ENCODE results near the gene MAML3.

The MAML3 gene

DNA sequence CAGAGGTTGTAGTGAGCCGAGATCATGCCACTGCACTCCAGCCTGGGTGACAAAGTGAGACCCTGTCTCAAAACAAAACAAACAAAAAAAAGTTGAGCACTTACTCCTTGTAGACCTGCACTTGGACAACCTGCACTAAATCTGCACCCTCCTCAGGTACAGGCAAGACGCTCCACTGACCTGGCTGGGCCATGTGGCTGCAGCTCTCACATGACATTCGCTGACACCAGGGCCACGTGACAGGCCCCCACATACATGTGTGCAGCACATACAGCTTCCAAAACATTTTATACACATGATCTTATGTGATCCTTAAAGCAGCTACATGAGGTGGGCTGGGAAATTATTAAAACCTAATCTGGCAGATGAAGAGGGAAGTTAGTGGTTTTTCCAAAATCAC is 425.8 kb downstream of the MAML3 start:
- Histone ChIP-seq H3F3A (ENCODE audit: control insufficient read depth, insufficient read depth) (no peaks in the 10 kb centered on the region), H3K27ac (ENCODE audit: low read depth, low read length) (no peak overlapping the region), H3K36me3 (ENCODE audit: control insufficient read depth, low read length) (no peaks in the 10 kb centered on the region), H3K9me2 (replicated peaks; ENCODE audit: control insufficient read depth, low read length) (no peaks in the 10 kb centered on the region), H4K20me1 (ENCODE audit: control insufficient read depth, insufficient read depth, low read depth, low read length) (no peaks in the 10 kb centered on the region), H3K27me3 (ENCODE audit: control insufficient read depth, low read length) (no peaks in the 10 kb centered on the region), H3K79me2 (ENCODE audit: control insufficient read depth, low read length) (no peaks in the 10 kb centered on the region), H3K4me3 (ENCODE audit: low read length) (no peak overlapping the region), H3K4me2 (ENCODE audit: low read length) (no peak overlapping the region), H3K9me3 (ENCODE audit: control insufficient read depth, insufficient read depth, low read length) (no peaks in the 10 kb centered on the region), H3K4me1 (ENCODE audit: control insufficient read depth, low read length) (no peaks in the 10 kb centered on the region)
- no peak for TF ChIP-seq EZH2phosphoT487 (IDR thresholded peaks at IDR 0.05; ENCODE audit: borderline replicate concordance, low read length)
- TF ChIP-seq, protein P1, sequence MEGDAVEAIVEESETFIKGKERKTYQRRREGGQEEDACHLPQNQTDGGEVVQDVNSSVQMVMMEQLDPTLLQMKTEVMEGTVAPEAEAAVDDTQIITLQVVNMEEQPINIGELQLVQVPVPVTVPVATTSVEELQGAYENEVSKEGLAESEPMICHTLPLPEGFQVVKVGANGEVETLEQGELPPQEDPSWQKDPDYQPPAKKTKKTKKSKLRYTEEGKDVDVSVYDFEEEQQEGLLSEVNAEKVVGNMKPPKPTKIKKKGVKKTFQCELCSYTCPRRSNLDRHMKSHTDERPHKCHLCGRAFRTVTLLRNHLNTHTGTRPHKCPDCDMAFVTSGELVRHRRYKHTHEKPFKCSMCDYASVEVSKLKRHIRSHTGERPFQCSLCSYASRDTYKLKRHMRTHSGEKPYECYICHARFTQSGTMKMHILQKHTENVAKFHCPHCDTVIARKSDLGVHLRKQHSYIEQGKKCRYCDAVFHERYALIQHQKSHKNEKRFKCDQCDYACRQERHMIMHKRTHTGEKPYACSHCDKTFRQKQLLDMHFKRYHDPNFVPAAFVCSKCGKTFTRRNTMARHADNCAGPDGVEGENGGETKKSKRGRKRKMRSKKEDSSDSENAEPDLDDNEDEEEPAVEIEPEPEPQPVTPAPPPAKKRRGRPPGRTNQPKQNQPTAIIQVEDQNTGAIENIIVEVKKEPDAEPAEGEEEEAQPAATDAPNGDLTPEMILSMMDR (IDR thresholded peaks at IDR 0.05; ENCODE audit: low read depth, low read length, poor library complexity, severe bottlenecking): no peak

- TF ChIP-seq, protein P1 (IDR thresholded peaks at IDR 0.05; ENCODE audit: low read depth, low read length, poor library complexity, severe bottlenecking): no peak
- no peak overlapping the region for H3K4me3 ChIP-seq (ENCODE audit: low read length)
- H3K36me3 ChIP-seq (ENCODE audit: control insufficient read depth, low read length): no peaks in the 10 kb centered on the region
These were observed 427.4 kb downstream of the MAML3 start for GRCh38 chr4:139726615-139727014.

GRCh38 chr4:139725236-139725635 is 428.7 kb downstream of the MAML3 start:
- Histone ChIP-seq H4K20me1 (ENCODE audit: control insufficient read depth, insufficient read depth, low read depth, low read length) (no peaks in the 10 kb centered on the region), H3K4me2 (ENCODE audit: low read length) (no peak overlapping the region), H3K9me3 (ENCODE audit: control insufficient read depth, insufficient read depth, low read length) (no peaks in the 10 kb centered on the region), H3K4me1 (ENCODE audit: control insufficient read depth, low read length) (no peaks in the 10 kb centered on the region), H3K9me2 (replicated peaks; ENCODE audit: control insufficient read depth, low read length) (no peaks in the 10 kb centered on the region), H3K27me3 (ENCODE audit: control insufficient read depth, low read length) (no peaks in the 10 kb centered on the region), H3F3A (ENCODE audit: control insufficient read depth, insufficient read depth) (no peaks in the 10 kb centered on the region), H3K4me3 (ENCODE audit: low read length) (no peak overlapping the region), H3K27ac (ENCODE audit: low read depth, low read length) (no peak overlapping the region), H3K36me3 (ENCODE audit: control insufficient read depth, low read length) (no peaks in the 10 kb centered on the region), H3K79me2 (ENCODE audit: control insufficient read depth, low read length) (no peaks in the 10 kb centered on the region)
- TF ChIP-seq, protein P1 (IDR thresholded peaks at IDR 0.05; ENCODE audit: low read depth, low read length, poor library complexity, severe bottlenecking): no peak
- TF ChIP-seq EZH2phosphoT487 (IDR thresholded peaks at IDR 0.05; ENCODE audit: borderline replicate concordance, low read length): no peak

More at GRCh38 chr4:139726615-139727014, 427.4 kb downstream of the MAML3 start:
- Histone ChIP-seq H3F3A (ENCODE audit: control insufficient read depth, insufficient read depth) (no peaks in the 10 kb centered on the region), H3K27ac (ENCODE audit: low read depth, low read length) (no peak overlapping the region), H3K4me1 (ENCODE audit: control insufficient read depth, low read length) (no peaks in the 10 kb centered on the region), H3K9me3 (ENCODE audit: control insufficient read depth, insufficient read depth, low read length) (no peaks in the 10 kb centered on the region), H3K79me2 (ENCODE audit: control insufficient read depth, low read length) (no peaks in the 10 kb centered on the region), H3K9me2 (replicated peaks; ENCODE audit: control insufficient read depth, low read length) (no peaks in the 10 kb centered on the region), H3K4me2 (ENCODE audit: low read length) (no peak overlapping the region), H3K27me3 (ENCODE audit: control insufficient read depth, low read length) (no peaks in the 10 kb centered on the region), H4K20me1 (ENCODE audit: control insufficient read depth, insufficient read depth, low read depth, low read length) (no peaks in the 10 kb centered on the region)

- no peaks in the 10 kb centered on the region for H3K27me3 ChIP-seq (ENCODE audit: control insufficient read depth, low read length)
- H3K36me3 ChIP-seq (ENCODE audit: control insufficient read depth, low read length): no peaks in the 10 kb centered on the region; the same call in 1 of the 2 replicates
- H3K9me2 ChIP-seq (replicated peaks; ENCODE audit: control insufficient read depth, low read length): no peaks in the 10 kb centered on the region
- TF ChIP-seq EZH2phosphoT487 (IDR thresholded peaks at IDR 0.05; ENCODE audit: borderline replicate concordance, low read length): no peak
- TF ChIP-seq, protein P1 (IDR thresholded peaks at IDR 0.05; ENCODE audit: low read depth, low read length, poor library complexity, severe bottlenecking): no peak
- H3K4me3 ChIP-seq (ENCODE audit: low read length): no peak overlapping the region
- H3K9me3 ChIP-seq (ENCODE audit: control insufficient read depth, insufficient read depth, low read length): no peaks in the 10 kb centered on the region
- no peaks in the 10 kb centered on the region for H3K4me1 ChIP-seq (ENCODE audit: control insufficient read depth, low read length)
- no peak overlapping the region for H3K27ac ChIP-seq (ENCODE audit: low read depth, low read length)
- no peaks in the 10 kb centered on the region for H4K20me1 ChIP-seq (ENCODE audit: control insufficient read depth, insufficient read depth, low read depth, low read length)
- no peaks in the 10 kb centered on the region for H3F3A ChIP-seq (ENCODE audit: control insufficient read depth, insufficient read depth)
- no peaks in the 10 kb centered on the region for H3K79me2 ChIP-seq (ENCODE audit: control insufficient read depth, low read length)
- H3K4me2 ChIP-seq (ENCODE audit: low read length): no peak overlapping the region
These were observed 432.2 kb downstream of the MAML3 start for GRCh38 chr4:139721789-139722188.

Data from DOHH2 (cell line).